Spleen (tissue), 11 donors: ENCODE data around the gene PCNP. TPM values are rescaled to one million over a fixed set of nuclear protein-coding genes. Genes with fewer than 3 reads are reported as not detected.
A peak's percentile ranks its signal among the peaks of the same experiment; 100 is the strongest.

Experiments used
- DNase-seq: peaks from one replicate; pipeline ENCODE4 v3.0.0-alpha.2; 2020
- H3K27ac ChIP-seq, 8 donors: fragments of 200-600 bp; sonication (generic) in 7 of 8; 1 replicate in 4 of 8; 2 replicates in 4 of 8; pipeline versions ENCODE4 v1.5.0 to v1.8.0; 2016 to 2021; ENCODE audit warnings: inconsistent platforms in 4 of 8, mild to moderate bottlenecking in 4 of 8, moderate library complexity in 1 of 8
- H3K27me3 ChIP-seq, 7 donors: fragments of 200-600 bp; sonication (generic) in 6 of 7; replicated peaks in 1 of 7; 1 replicate in 4 of 7; 2 replicates in 3 of 7; pipeline versions ENCODE4 v1.5.0 to v1.8.0; 2016 to 2021; ENCODE audit warnings: inconsistent platforms in 3 of 7, mild to moderate bottlenecking in 1 of 7
- H3K36me3 ChIP-seq, 6 donors: fragments of 200-600 bp; sonication (generic) in 5 of 6; 1 replicate in 4 of 6; 2 replicates in 2 of 6; pipeline versions ENCODE4 v1.5.0 to v1.8.0; 2016 to 2021; ENCODE audit warnings: inconsistent platforms in 2 of 6
- H3K4me1 ChIP-seq, 6 donors: fragments of 200-600 bp; sonication (generic) in 5 of 6; 1 replicate in 3 of 6; 2 replicates in 3 of 6; pipeline versions ENCODE4 v1.5.0 to v1.8.0; 2016 to 2021; ENCODE audit warnings: inconsistent platforms in 3 of 6
- H3K4me3 ChIP-seq, 8 donors: fragments of 200-600 bp; sonication (generic) in 7 of 8; 1 replicate in 4 of 8; 2 replicates in 4 of 8; pipeline versions ENCODE4 v1.5.0 to v1.8.0; 2016 to 2021; ENCODE audit warnings: inconsistent platforms in 4 of 8, mild to moderate bottlenecking in 4 of 8, moderate library complexity in 2 of 8
- H3K9me3 ChIP-seq, 8 donors: fragments of 200-600 bp; sonication (generic) in 7 of 8; 1 replicate in 4 of 8; 2 replicates in 4 of 8; pipeline versions ENCODE4 v1.5.0 to v1.8.0; 2016 to 2021; ENCODE audit warnings: inconsistent platforms in 4 of 8
- CTCF ChIP-seq, 11 experiments: fragments of 200-600 bp in 7 of 11; fragments of 450-650 bp in 4 of 11; sonication (generic) in 4 of 11; IDR thresholded peaks in 8 of 11; conservative IDR thresholded peaks in 3 of 11; 1 replicate in 7 of 11; 2 replicates in 4 of 11; pipeline versions ENCODE4 v1.4.0 to v1.8.0; 2016 to 2021; ENCODE audit warnings: antibody characterized with exemption in 11 of 11, inconsistent platforms in 4 of 11, mild to moderate bottlenecking in 1 of 11
- POLR2A ChIP-seq, 3 donors: fragments of 450-650 bp; IDR thresholded peaks; one replicate each; pipeline ENCODE4 v1.5.1; 2017; ENCODE audit warnings: antibody characterized with exemption in 3 of 3, mild to moderate bottlenecking in 1 of 3
- POLR2AphosphoS5 ChIP-seq, 3 donors: sonication (generic); formaldehyde crosslinking; IDR thresholded peaks; one replicate each; pipeline ENCODE4 v1.5.1; 2017; ENCODE audit warnings: antibody characterized with exemption in 3 of 3
- WGBS, 5 donors: extraction: QIAGEN DNeasy Blood & Tissue Kit in 3 of 5; methylation state at CpG; one replicate each; pipeline versions ENCODE4 v1.1.5 to v1.1.7; 2013 to 2018; 5-methylcytosine and 5-hydroxymethylcytosine counted together
- intact Hi-C: fragments of 100-400 bp; cut with DNase I; formaldehyde crosslinking; loops from one replicate; pipeline ENCODE4 v1.15.0; 2023; ENCODE audit warnings: low total_unique reads
- polyA plus RNA-seq, 3 donors: library from polyadenylated mRNA; stranded (reverse); fragments of 200-250 nt; gene quantifications; one replicate each; pipeline ENCODE4 v1.2.1, GENCODE V29; 2013
- total RNA-seq, 7 donors: library from RNA; depleted of rRNA in 3 of 7; stranded (reverse); fragments of >200 nt in 3 of 7; fragmentation: NEBNext Ultra II Directional in 4 of 7; extraction: Animal tissue kit (Norgen Biotek cat#: 25700) in 4 of 7; gene quantifications; one replicate each; pipeline versions ENCODE4 v1.1.0 to v1.2.1, GENCODE V29; 2016 to 2021
- donor health status: healthy with polysubstance abuse.
- donor health status: DM: no; HTN: no; CAD: no; lungs with moderate emphysema.
- donor health status: DM: no; HTN: no; CAD: no.
- donor health status: Bipolar disorder and iron deficiency.
- donor health status: healthy.
- donor health status: DM: no; HTN: no; CAD: no.
- donor health status: DM: yes; HTN: yes; CAD: no.

PCNP gene
- total and polyA plus RNA-seq, 10 donors: 71.1 to 122 (median 107) TPM

GRCh38 chr3:101556064-101556463 is 17.9 kb upstream of the PCNP start:
- TF ChIP-seq POLR2A (IDR thresholded peaks at IDR 0.05) (no peak), CTCF (IDR thresholded peaks at IDR 0.05 in 8 of 11, conservative IDR thresholded peaks at IDR 0.05 in 3 of 11) (no peak), POLR2AphosphoS5 (IDR thresholded peaks at IDR 0.05) (no peak)
- WGBS, 5 donors: 53 to 74% (median 65%) methylated on average over 3 of the region's 3 CpGs
- no peaks in the 10 kb centered on the region for H3K36me3 ChIP-seq
- intact Hi-C loops: no loop called here
- peaks cover 0 to 30% (median 6%) of the 10 kb centered on the region in 7 donors for H3K27me3 ChIP-seq
- no peak overlapping the region for H3K27ac ChIP-seq
- DNase-seq: no peak
- peaks cover 0 to 4% (median 0%) of the 10 kb centered on the region in 8 donors for H3K9me3 ChIP-seq
- H3K4me1 ChIP-seq: peaks cover 0 to 4% (median 1%) of the 10 kb centered on the region in 6 donors
- H3K4me3 ChIP-seq: no peak overlapping the region

DNA sequence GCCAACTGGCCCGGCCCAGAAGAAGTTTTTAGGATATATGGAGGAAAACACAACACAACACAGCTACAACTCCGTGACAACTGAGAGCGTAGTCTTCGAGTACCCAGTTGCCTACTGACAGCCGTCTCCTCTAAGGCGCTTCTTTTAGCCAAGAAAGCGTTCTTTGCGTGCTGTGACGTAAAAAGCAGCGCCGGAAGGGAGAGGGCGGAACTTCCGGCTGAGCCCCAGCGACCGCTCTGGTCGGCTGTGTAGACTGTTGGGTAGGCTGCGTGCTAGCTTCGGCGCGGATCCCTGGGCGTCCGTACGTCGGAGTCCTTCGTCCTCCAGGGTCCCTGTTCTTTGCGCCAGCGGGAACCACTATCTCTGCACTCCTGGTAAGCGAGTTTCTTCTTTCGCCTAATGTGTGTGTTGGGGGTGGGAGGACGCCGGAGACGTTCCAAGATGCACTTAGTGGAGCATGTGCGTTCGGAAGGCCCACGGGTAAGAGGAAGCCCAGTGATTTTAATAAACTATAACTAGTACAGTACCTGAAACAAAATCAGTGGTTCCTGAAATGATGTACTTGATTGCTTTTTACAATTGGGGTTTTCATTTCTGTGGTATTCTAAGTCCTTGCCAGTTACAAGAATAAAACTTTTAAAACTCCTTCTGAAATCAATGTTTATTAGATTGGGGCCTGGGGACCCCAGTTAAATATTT is 12.2 kb upstream of the PCNP start, which contains the start of gene TRMT10C:
Gene TRMT10C (plus strand): TSS at position 239 of the 699 bp plus-strand sequence. CDS start 2,914 bp downstream, outside the sequence.
- WGBS, 5 donors: 0% methylated on average over 27 to 35 of the region's 35 CpGs
- Histone ChIP-seq H3K27me3 (peaks cover 0 to 20% (median 3%) of the 10 kb centered on the region in 7 donors), H3K36me3 (peaks cover 0 to 30% (median 20%) of the 10 kb centered on the region in 6 donors), H3K27ac (peak within 1 kb of the TSS; percentile 88 to 96 (median 93)), H3K4me1 (peaks cover 10 to 48% (median 36%) of the 10 kb centered on the region in 6 donors), H3K4me3 (peak within 1 kb of the TSS; percentile 52 to 87 (median 83)), H3K9me3 (no peaks in the 10 kb centered on the region)
- TF ChIP-seq POLR2A (IDR thresholded peaks at IDR 0.05) (peak in 1 of 3 donors; percentile 87), CTCF (IDR thresholded peaks at IDR 0.05 in 8 of 11, conservative IDR thresholded peaks at IDR 0.05 in 3 of 11) (no peak), POLR2AphosphoS5 (IDR thresholded peaks at IDR 0.05) (peak; percentile 96 to 98 (median 97))
- intact Hi-C loops: no loop called here
- DNase-seq: peak; percentile 98

- no peaks in the 10 kb centered on the region for H3K9me3 ChIP-seq
- no peak overlapping the region for H3K4me3 ChIP-seq
- DNase-seq: no peak
- no peaks in the 10 kb centered on the region for H3K27me3 ChIP-seq
- peaks cover 8 to 35% (median 27%) of the 10 kb centered on the region in 6 donors for H3K4me1 ChIP-seq
- TF ChIP-seq CTCF (IDR thresholded peaks at IDR 0.05 in 8 of 11, conservative IDR thresholded peaks at IDR 0.05 in 3 of 11) (no peak), POLR2A (IDR thresholded peaks at IDR 0.05) (no peak), POLR2AphosphoS5 (IDR thresholded peaks at IDR 0.05) (no peak)
- H3K27ac ChIP-seq: no peak overlapping the region
- 86 to 88% (median 87%) methylated on average over 6 of the region's 6 CpGs for WGBS, 5 donors
- intact Hi-C loops: no loop called here
- peaks cover 0 to 40% (median 24%) of the 10 kb centered on the region in 6 donors for H3K36me3 ChIP-seq
Measured at GRCh38 chr3:101567528-101568317, 6.3 kb upstream of the PCNP start.
